ENCODE measurements around the gene CCDC126.

DNA sequence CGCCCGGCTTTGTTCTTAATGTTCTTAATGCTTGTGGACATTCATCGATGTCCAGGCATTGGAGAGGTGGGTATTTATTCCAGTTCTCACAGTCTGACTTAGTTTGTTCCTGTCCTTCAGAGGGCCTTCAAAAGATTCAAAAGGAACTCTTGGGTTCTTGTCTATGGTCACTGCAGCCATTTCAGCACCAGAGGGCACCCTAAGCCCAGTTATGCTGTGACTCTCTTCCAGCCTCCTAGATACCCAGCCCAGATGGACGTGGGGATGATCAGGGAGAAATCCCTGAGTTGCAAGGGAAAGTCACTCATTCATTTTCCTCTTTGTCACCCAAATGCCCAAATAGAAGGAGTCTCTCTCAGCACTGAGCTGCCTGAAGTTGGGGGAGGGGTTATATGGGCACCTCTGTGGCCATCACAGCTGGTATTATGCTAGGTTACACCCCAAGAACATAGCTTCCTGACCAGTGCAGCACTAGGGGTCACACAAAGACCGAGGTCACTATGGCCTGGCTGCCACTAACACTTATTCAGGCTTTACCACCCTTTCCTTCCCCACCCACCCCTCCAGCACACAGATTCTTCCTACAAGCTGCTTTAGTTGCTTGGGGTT is 26.5 kb upstream of the CCDC126 start:
- TF ChIP-seq, protein P1, sequence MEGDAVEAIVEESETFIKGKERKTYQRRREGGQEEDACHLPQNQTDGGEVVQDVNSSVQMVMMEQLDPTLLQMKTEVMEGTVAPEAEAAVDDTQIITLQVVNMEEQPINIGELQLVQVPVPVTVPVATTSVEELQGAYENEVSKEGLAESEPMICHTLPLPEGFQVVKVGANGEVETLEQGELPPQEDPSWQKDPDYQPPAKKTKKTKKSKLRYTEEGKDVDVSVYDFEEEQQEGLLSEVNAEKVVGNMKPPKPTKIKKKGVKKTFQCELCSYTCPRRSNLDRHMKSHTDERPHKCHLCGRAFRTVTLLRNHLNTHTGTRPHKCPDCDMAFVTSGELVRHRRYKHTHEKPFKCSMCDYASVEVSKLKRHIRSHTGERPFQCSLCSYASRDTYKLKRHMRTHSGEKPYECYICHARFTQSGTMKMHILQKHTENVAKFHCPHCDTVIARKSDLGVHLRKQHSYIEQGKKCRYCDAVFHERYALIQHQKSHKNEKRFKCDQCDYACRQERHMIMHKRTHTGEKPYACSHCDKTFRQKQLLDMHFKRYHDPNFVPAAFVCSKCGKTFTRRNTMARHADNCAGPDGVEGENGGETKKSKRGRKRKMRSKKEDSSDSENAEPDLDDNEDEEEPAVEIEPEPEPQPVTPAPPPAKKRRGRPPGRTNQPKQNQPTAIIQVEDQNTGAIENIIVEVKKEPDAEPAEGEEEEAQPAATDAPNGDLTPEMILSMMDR (conservative IDR thresholded peaks at IDR 0.05; ENCODE audit: low read depth, low read length): peak; percentile 96
- TF ChIP-seq RAD21 (IDR thresholded peaks at IDR 0.05; ENCODE audit: low read length): peak; percentile 98
- TF ChIP-seq, protein P2, sequence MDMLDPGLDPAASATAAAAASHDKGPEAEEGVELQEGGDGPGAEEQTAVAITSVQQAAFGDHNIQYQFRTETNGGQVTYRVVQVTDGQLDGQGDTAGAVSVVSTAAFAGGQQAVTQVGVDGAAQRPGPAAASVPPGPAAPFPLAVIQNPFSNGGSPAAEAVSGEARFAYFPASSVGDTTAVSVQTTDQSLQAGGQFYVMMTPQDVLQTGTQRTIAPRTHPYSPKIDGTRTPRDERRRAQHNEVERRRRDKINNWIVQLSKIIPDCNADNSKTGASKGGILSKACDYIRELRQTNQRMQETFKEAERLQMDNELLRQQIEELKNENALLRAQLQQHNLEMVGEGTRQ (IDR thresholded peaks at IDR 0.05; ENCODE audit: low read depth, low read length): no peak
- no peak for TF ChIP-seq RCOR1 (IDR thresholded peaks at IDR 0.05; ENCODE audit: insufficient replicate concordance, low read length)
- peak; percentile 48 for TF ChIP-seq POLR2A (IDR thresholded peaks at IDR 0.05; ENCODE audit: low read depth, low read length)
- no peak for TF ChIP-seq BHLHE40 (IDR thresholded peaks at IDR 0.05; ENCODE audit: low read depth, low read length)
- TF ChIP-seq SMC3 (IDR thresholded peaks at IDR 0.05; ENCODE audit: low read depth, low read length): peak; percentile 99
- TF ChIP-seq MAZ (IDR thresholded peaks at IDR 0.05; ENCODE audit: borderline replicate concordance, low read depth, low read length): no peak
- TF ChIP-seq, protein P3, sequence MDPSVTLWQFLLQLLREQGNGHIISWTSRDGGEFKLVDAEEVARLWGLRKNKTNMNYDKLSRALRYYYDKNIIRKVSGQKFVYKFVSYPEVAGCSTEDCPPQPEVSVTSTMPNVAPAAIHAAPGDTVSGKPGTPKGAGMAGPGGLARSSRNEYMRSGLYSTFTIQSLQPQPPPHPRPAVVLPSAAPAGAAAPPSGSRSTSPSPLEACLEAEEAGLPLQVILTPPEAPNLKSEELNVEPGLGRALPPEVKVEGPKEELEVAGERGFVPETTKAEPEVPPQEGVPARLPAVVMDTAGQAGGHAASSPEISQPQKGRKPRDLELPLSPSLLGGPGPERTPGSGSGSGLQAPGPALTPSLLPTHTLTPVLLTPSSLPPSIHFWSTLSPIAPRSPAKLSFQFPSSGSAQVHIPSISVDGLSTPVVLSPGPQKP (IDR thresholded peaks at IDR 0.05; ENCODE audit: borderline replicate concordance, low read depth, low read length): no peak

All from IMR-90 (cell line).